Stimulated activated CD8-positive, alpha-beta memory T cell treated with anti-CD3 and anti-CD28 coated beads, Interleukin-12 subunit alpha, Interleukin-12 subunit beta, amount 100 ng/mL, for 24 hours (primary cell): ENCODE data around the gene SYNJ2.

Source experiments
- DNase-seq: peaks from one replicate; pipeline ENCODE4 v3.0.0-alpha.2; 2020; ENCODE audit errors: extremely low read depth

Gene SYNJ2

GRCh38 chr6:158026901-158027589, 45.4 kb downstream of the SYNJ2 start:
- no peak for DNase-seq

- no peak for DNase-seq
Measured at GRCh38 chr6:158027590-158028285, 46.1 kb downstream of the SYNJ2 start.

GRCh38 chr6:158028421-158028820, 46.8 kb downstream of the SYNJ2 start:
- no peak for DNase-seq

DNA sequence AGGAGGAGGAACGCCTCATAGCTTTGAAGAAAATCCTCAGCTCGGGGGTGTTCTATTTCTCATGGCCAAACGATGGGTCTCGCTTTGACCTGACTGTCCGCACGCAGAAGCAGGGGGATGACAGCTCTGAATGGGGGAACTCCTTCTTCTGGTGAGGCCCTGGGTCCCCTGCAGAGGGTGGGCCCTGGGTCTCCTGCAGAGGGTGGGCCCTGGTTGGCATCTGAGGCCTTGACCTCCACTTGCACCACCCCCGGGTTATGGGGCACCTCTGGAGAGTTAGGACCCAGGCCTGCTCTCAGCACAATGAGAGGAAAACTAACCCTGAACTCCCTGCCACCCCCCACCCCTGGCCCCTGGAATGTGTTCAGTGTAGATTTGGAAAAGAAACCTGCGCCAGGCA, 47.2 kb downstream of the SYNJ2 start:
- no peak for DNase-seq

DNA sequence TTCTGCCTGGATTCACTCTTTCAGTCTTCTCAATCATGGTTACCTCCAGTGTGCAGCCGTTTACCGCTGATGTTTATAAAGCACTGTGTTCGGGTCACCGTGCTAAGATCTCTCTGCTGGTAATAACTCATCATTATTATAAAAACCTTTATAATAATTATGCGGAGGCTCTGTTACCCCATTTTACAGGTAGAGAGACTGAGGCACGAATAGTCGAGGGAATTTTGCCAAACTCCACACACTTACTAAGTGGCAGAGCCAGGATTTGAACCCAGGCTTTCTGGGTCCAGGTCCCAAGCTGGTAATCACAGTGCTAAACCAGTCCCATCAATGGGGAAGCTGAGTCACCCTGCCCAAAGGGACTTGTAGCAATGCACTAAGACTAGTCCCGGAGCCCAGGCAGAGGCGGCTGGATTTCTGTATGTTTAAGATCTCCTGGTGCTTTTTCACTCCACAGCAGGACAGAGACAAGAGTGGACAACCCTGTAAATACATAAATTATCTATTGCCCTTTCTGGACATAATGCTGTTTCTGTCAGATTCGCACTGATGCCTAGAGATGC, 48.1 kb downstream of the SYNJ2 start:
- no peak for DNase-seq

DNA sequence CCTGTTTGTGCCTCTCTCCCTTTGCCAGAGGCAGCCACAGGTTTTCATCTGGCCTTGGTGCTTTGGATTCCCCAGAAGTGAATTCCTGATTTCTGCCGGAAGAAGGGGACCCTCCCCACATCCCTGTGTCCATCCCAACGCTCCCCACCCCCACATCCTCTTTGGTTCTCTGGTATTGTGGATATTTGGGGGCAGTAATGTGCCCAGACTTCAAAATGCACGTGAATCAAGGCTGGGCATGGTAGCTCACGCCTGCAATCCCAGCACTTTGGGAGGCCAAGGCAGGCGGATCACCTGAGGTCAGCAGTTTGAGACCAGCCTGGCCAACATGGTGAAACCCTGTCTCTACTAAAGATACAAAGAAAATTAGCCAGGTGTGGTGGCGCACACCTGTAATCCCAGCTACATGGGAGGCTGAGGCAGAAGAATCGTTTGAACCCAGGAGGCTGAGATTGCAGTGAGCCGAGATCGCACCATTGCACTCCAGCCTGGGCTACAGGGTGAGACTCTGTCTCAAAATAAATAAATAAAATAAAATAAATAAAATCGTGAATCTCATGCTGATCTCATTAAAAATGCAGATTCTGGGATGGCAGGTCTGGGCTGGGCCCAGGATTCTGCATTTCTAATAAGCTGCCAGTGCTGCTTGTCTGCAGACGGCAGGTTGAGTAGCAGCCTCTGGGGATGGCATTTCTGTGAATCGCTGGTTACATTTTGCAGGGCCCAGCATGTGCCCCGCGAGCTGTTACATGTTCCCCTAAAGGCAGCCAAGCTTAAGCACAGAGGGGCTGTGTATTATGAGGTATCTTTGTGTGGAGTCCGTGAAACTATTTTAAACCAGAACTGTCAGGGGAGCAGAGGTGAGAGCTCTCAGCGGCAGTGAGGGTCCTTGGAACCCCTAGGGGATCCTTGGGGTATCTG, 49.0 kb downstream of the SYNJ2 start:
- DNase-seq: no peak

DNA sequence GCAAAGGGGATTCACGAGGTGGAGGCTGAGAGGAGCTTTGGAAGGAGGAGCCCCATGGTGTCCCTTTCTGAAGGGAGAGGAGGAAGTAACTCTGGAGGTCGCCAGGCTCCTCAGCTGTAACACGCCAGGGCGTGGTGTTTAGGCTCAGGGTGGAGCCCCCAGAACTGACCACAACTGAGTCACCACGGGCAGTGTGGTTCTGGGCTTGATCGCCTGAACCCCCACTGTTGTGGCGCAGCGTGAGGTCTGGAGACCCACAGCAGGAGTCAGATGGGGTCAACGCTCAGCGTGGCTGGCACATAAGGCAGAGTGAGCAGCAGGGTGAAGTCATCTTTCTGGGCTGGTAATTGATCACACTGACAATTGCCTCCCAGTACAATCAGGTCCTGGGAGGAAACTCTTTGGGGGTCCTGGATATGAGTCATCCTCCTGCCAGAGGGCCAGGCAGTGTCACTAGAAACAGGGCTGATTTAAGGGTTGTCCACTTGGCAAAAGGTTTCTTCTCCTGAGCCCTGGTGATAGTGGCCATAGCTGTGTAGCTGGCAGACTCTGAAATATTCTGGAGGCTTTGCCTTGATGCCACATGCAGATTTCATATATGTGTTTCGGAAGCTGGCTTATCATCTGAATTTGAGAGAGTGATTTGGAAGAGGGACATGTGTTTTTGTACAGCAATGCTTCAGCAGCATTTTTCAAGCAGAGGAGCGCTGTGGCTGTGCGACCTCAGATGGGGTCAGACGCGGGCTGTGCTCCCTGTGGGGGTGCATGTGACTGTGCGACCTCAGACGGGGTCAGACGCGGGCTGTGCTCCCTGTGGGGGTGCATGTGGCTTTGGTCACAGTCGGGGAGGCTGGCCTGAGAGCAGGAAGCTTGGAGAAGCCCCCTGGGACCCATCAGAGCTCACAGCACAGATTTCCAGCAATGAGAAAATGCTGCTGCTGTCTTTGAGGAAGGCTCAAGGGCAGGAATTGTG, 50.0 kb downstream of the SYNJ2 start:
- DNase-seq: no peak

DNA sequence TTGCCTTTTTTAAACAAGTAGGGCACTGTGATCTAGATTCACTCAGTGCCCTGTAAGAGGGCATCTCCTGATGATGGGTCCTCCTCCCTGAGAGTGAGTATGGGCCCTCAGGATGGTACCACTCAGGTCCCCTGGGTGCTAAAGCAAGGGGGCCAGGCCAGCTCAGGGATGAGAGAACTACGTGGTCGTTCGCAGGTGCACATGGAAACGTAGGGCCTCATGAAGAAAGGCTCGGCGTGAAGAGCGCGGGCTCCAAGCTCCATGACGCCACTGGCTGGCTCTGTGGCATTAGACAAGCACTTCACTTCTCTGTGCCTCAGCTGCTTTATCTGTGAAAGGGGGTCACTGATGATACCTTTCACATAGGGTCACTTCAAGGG, 50.7 kb downstream of the SYNJ2 start:
- DNase-seq: no peak

GRCh38 chr6:158033077-158033750, 51.6 kb downstream of the SYNJ2 start:
- DNase-seq: no peak

GRCh38 chr6:158033751-158034702, 52.4 kb downstream of the SYNJ2 start:
- DNase-seq: no peak

DNA sequence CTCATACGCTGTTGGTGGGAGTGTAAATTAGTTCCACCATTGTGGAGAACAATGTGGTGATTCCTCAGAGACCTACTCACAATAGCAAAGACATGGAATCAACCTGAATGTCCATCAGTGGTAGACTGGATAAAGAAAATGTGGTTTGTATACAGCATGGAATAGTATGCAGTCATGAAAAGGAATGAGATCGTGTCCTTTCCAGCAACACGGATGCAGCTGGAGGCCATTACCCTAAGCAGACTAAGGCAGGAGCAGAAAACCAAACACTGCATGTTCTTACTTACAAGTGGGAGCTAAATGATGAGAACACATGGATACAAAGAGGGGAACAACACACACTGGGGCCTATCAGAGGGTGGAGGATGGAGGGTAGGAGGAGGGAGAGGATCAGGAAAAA, 54.6 kb downstream of the SYNJ2 start:
- DNase-seq: no peak

DNA sequence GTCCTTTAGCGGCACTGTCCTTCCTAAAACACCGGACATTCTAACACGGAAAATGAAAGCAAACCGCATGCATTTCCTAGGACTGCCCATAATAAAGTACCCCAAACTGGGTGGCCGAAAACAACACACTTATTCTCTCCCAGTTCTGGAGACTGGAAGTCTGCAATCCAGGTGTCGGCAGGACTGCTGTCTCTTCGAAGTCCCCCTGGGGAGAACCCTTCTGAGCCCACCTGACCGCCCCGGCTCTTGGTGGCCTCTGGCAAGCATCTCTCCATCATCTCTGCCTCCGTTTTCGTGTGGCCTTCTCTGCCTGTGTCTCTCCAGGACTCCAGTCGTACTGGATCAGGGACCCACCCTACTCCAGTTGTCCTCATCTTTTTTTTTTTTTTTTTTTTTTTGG, 55.4 kb downstream of the SYNJ2 start:
- no peak for DNase-seq

GRCh38 chr6:158037771-158038170, 56.1 kb downstream of the SYNJ2 start:
- no peak for DNase-seq

DNA sequence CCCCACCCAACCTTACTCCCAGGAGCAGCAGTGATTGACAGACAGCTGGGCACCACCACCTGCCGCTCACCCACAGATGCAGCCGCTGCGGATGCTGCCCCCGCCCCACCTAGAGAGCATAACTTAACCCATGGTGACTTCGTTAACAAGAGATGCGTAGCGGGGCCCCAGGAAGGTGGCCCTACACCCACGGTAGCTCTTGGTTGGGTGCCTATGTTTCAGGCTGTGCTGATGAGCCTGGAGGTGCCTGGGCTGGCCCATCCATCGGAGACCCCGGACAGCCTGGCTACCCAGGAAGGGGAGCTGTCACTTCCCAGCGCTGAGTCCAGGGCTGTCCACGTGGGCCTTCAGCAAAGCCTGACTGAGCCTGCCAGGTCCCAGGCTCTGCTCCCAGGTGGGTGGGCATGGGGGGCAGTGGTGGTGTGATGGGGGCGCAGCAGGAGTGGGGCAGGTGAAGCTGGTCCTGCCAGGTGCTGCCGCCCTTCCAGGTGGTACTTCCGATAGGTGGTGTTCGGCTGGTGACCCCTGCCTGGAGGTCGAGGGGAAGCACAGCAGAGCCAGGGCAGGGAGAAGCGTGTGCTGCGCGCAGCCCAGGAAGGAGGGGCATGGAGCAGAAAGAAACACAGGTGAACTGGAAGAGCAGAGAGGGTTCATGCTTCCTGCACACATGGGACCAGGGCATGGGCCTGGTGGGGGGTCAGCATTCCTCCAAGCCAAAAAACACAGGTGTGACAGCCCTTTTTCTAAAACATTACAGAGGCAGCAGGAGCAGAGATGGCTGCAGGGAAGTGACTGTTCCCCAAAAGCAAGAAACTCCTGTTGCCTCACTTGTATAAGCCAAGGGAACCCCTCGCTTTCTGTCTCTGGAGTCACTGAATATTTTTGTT, 56.9 kb downstream of the SYNJ2 start:
- no peak for DNase-seq

- DNase-seq: no peak
Measured at GRCh38 chr6:158039178-158039557, 57.5 kb downstream of the SYNJ2 start.

DNA sequence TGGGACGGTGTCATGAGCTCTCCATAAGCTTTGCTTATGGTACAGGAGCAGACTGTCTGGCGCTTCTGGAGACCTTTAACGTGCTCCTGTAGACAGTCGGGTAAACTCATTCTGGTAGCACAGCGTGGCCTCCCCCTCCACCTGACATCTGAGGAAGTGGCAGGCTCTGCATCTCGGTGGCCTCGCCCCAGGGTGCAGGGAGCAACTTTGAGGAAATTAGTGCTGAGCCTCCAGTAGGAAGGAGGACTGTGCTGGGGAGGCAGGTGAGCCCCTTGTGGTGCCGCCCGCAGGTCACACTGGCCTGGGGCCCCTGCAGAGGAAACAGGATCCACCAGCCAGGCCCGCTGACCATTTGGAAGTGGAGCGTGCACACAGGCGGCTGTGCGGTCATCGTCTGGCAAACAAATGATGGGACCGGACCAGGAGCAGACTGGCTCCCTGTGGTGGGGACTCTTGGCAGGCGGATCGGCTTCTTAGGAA, 57.9 kb downstream of the SYNJ2 start:
- DNase-seq: no peak

DNA sequence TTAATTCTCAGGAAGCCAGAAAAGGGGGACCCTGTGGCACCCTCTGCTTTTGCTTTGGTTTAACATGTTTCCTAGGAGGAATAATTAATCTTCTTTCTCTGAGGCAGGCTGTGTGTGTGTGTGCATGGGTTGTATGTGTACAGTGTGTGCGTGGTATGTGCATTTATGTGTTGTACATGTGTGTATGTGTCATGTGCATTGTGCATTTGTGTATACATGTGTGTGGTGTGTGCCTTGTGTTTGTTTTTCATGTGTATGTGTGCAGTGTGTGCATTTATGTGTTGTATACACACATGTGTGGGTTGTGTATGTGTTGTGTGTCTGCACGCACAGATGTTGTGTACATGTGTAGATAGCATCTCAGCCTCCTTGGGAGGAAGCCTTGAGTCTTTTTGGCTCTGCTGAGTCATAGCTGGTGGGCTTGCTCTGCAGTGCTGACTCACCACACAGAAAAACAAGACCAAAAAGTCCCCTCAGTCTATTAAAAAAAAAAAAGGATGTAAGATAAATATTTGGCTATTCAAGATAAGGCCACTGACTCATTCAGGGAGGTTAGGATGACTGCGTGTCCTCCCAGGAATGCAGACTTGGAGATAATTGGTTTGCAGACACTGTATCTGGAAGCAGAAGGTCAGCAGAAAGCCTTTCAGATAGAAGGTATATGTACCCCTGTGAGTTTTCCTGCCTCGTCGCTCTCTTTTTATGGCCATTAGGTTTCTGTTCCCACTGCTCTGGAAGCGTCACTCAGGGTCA, 58.6 kb downstream of the SYNJ2 start:
- no peak for DNase-seq
